WTC11 (cell line): Measurements from ENCODE around the gene FGFR3.

Experiments
- ESRRA ChIP-seq: sonication (generic); formaldehyde crosslinking; IDR thresholded peaks from 2 replicates; pipeline ENCODE4 v1.8.1; 2022; ENCODE audit warnings: mild to moderate bottlenecking, missing genetic modification reagents, borderline replicate concordance
- KAT7 ChIP-seq: sonication (generic); formaldehyde crosslinking; IDR thresholded peaks from 2 replicates; pipeline ENCODE4 v1.8.1; 2023; ENCODE audit warnings: missing genetic modification reagents, mild to moderate bottlenecking, borderline replicate concordance
- SMAD3 ChIP-seq: sonication (generic); formaldehyde crosslinking; IDR thresholded peaks from 2 replicates; pipeline ENCODE4 v1.8.0; 2022; ENCODE audit warnings: missing genetic modification reagents, mild to moderate bottlenecking, borderline replicate concordance
- USF1 ChIP-seq: sonication (generic); formaldehyde crosslinking; IDR thresholded peaks from 2 replicates; pipeline ENCODE4 v1.8.0; 2022; ENCODE audit warnings: mild to moderate bottlenecking, missing genetic modification reagents
- TF ChIP-seq, protein P1 (sequence below): fragments of 200-600 bp; IDR thresholded peaks from 2 replicates; pipeline ENCODE4 v1.8.0; 2022; ENCODE audit warnings: antibody characterized with exemption

GRCh38 chr4:1825326-1825725 is 32.2 kb downstream of the FGFR3 start:
- no peak for TF ChIP-seq KAT7 (CRISPR knock-in tag)
- no peak for TF ChIP-seq SMAD3 (CRISPR knock-in tag)
- TF ChIP-seq USF1 (CRISPR knock-in tag) = no peak
- TF ChIP-seq, protein P1, sequence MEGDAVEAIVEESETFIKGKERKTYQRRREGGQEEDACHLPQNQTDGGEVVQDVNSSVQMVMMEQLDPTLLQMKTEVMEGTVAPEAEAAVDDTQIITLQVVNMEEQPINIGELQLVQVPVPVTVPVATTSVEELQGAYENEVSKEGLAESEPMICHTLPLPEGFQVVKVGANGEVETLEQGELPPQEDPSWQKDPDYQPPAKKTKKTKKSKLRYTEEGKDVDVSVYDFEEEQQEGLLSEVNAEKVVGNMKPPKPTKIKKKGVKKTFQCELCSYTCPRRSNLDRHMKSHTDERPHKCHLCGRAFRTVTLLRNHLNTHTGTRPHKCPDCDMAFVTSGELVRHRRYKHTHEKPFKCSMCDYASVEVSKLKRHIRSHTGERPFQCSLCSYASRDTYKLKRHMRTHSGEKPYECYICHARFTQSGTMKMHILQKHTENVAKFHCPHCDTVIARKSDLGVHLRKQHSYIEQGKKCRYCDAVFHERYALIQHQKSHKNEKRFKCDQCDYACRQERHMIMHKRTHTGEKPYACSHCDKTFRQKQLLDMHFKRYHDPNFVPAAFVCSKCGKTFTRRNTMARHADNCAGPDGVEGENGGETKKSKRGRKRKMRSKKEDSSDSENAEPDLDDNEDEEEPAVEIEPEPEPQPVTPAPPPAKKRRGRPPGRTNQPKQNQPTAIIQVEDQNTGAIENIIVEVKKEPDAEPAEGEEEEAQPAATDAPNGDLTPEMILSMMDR = no peak
- TF ChIP-seq ESRRA = no peak
